Prostate gland (tissue), 2 donors: ENCODE data around the gene UBE2U. TPM values are rescaled to one million over a fixed set of nuclear protein-coding genes. Genes with fewer than 3 reads are reported as not detected.

Experiments
- DNase-seq: peaks from one replicate; pipeline ENCODE4 v3.0.0-alpha.2; 2019; ENCODE audit warnings: low spot score
- H3K27ac ChIP-seq, 2 donors: fragments of 200-600 bp; sonication (generic); 2 replicates each; pipeline ENCODE4 v1.5.1; 2017 to 2019
- H3K27me3 ChIP-seq: fragments of 200-600 bp; sonication (generic); replicated peaks from 2 replicates; pipeline ENCODE4 v1.5.1; 2019; ENCODE audit not compliant: insufficient read depth
- H3K36me3 ChIP-seq, 2 donors: fragments of 200-600 bp; sonication (generic); 1 replicate in 1 of 2; 2 replicates in 1 of 2; pipeline versions ENCODE4 v1.5.1 to v1.8.1; 2017 to 2019
- H3K4me1 ChIP-seq: fragments of 200-600 bp; sonication (generic); replicated peaks from 2 replicates; pipeline ENCODE4 v1.5.1; 2019
- H3K4me3 ChIP-seq, 2 donors: fragments of 200-600 bp; sonication (generic); 2 replicates each; pipeline ENCODE4 v1.5.1; 2017 to 2019
- H3K9me3 ChIP-seq: fragments of 200-600 bp; sonication (generic); 2 replicates; pipeline ENCODE4 v1.5.1; 2017
- POLR2A ChIP-seq: fragments of 450-650 bp; IDR thresholded peaks from one replicate; pipeline ENCODE4 v1.6.1; 2016; ENCODE audit warnings: antibody characterized with exemption, mild to moderate bottlenecking
- POLR2AphosphoS5 ChIP-seq: sonication (generic); formaldehyde crosslinking; IDR thresholded peaks from one replicate; pipeline ENCODE4 v1.6.1; 2017; ENCODE audit warnings: antibody characterized with exemption
- WGBS: methylation state at CpG from one replicate; pipeline ENCODE4 v1.1.5; 2018; 5-methylcytosine and 5-hydroxymethylcytosine counted together
- intact Hi-C: fragments of 100-400 bp; cut with DNase I; formaldehyde crosslinking; loops from one replicate; pipeline ENCODE4 v1.14.2; 2022
- total RNA-seq, 2 donors: library from RNA; depleted of rRNA; stranded (reverse); fragments of >200 nt; gene quantifications; one replicate each; pipeline ENCODE4 v1.1.0, GENCODE V29; 2016
- TF ChIP-seq, protein P1 (sequence below), 4 experiments: fragments of 200-600 bp in 2 of 4; fragments of 450-650 bp in 2 of 4; sonication (generic) in 2 of 4; IDR thresholded peaks; 1 replicate in 3 of 4; 2 replicates in 1 of 4; pipeline ENCODE4 v1.5.1; 2016 to 2019; ENCODE audit warnings: antibody characterized with exemption in 4 of 4, mild to moderate bottlenecking in 2 of 4, moderate library complexity in 2 of 4

The UBE2U gene
- total RNA-seq, 2 donors from 2014 or later = 1.8 TPM; not detected in 1

GRCh38 chr1:64186898-64187280, 16.5 kb upstream of the UBE2U start:
- no peak overlapping the region for H3K4me3 ChIP-seq
- intact Hi-C loops = no loop called here
- no peak overlapping the region for H3K27ac ChIP-seq
- no peaks in the 10 kb centered on the region for H3K36me3 ChIP-seq
- no peaks in the 10 kb centered on the region for H3K9me3 ChIP-seq
- H3K27me3 ChIP-seq = no peaks in the 10 kb centered on the region
- DNase-seq = no peak
- TF ChIP-seq, protein P1, sequence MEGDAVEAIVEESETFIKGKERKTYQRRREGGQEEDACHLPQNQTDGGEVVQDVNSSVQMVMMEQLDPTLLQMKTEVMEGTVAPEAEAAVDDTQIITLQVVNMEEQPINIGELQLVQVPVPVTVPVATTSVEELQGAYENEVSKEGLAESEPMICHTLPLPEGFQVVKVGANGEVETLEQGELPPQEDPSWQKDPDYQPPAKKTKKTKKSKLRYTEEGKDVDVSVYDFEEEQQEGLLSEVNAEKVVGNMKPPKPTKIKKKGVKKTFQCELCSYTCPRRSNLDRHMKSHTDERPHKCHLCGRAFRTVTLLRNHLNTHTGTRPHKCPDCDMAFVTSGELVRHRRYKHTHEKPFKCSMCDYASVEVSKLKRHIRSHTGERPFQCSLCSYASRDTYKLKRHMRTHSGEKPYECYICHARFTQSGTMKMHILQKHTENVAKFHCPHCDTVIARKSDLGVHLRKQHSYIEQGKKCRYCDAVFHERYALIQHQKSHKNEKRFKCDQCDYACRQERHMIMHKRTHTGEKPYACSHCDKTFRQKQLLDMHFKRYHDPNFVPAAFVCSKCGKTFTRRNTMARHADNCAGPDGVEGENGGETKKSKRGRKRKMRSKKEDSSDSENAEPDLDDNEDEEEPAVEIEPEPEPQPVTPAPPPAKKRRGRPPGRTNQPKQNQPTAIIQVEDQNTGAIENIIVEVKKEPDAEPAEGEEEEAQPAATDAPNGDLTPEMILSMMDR (IDR thresholded peaks at IDR 0.05) = no peak
- TF ChIP-seq POLR2A (no peak), POLR2AphosphoS5 (no peak)
- WGBS = 78% methylated on average over 7 of the region's 7 CpGs
- H3K4me1 ChIP-seq = no peaks in the 10 kb centered on the region

DNA sequence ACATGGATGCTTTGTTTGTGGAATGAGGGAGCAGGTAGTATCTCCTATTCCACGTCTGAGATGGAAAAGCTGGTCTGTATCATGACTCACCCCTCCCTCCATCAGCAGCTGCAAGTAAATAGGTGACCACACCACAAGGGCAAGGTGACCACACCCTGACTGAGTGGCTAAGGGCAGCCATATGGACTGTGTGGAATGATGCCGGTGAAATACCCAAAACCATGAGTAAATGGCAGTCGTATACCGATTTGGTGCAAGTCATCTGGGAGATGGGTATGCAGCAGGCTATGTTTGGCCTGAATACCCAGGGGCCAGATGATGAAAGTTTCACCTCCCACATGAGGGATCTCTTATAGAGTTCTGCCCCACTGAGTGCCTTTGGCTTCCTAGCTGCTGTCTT, 15.8 kb upstream of the UBE2U start:
- Histone ChIP-seq H3K4me1 (no peaks in the 10 kb centered on the region), H3K36me3 (no peaks in the 10 kb centered on the region), H3K27me3 (no peaks in the 10 kb centered on the region), H3K27ac (no peak overlapping the region), H3K4me3 (no peak overlapping the region), H3K9me3 (no peaks in the 10 kb centered on the region)
- 81% methylated on average over 4 of the region's 4 CpGs for WGBS
- intact Hi-C loops = no loop called here
- TF ChIP-seq, protein P1 (IDR thresholded peaks at IDR 0.05) = no peak
- no peak for DNase-seq

DNA sequence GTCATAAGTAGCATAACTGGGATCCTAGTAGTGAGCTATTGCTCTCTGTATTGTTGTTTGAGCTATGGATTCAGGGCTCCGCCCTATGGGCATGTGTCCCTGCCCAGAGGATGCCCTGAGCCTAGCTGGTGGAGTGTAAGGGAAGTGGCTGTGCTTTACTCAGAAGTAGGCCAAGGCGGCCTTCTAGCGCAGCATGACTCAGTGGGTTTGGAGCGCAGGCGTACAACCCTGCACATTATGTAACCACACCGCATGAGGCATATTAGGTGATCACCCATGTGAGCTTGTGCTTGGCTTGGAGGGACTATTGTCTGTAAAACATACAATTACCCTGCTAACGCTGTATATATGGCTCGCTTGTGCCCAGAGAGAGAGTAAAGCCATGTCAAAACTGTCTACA, 11.1 kb upstream of the UBE2U start:
- H3K9me3 ChIP-seq = no peaks in the 10 kb centered on the region
- no peak for DNase-seq
- no peaks in the 10 kb centered on the region for H3K4me1 ChIP-seq
- no peak overlapping the region for H3K27ac ChIP-seq
- H3K27me3 ChIP-seq = no peaks in the 10 kb centered on the region
- intact Hi-C loops = no loop called here
- no peak overlapping the region for H3K4me3 ChIP-seq
- 93% methylated on average over 8 of the region's 8 CpGs for WGBS
- no peaks in the 10 kb centered on the region for H3K36me3 ChIP-seq
- TF ChIP-seq, protein P1 (IDR thresholded peaks at IDR 0.05) = no peak

DNA sequence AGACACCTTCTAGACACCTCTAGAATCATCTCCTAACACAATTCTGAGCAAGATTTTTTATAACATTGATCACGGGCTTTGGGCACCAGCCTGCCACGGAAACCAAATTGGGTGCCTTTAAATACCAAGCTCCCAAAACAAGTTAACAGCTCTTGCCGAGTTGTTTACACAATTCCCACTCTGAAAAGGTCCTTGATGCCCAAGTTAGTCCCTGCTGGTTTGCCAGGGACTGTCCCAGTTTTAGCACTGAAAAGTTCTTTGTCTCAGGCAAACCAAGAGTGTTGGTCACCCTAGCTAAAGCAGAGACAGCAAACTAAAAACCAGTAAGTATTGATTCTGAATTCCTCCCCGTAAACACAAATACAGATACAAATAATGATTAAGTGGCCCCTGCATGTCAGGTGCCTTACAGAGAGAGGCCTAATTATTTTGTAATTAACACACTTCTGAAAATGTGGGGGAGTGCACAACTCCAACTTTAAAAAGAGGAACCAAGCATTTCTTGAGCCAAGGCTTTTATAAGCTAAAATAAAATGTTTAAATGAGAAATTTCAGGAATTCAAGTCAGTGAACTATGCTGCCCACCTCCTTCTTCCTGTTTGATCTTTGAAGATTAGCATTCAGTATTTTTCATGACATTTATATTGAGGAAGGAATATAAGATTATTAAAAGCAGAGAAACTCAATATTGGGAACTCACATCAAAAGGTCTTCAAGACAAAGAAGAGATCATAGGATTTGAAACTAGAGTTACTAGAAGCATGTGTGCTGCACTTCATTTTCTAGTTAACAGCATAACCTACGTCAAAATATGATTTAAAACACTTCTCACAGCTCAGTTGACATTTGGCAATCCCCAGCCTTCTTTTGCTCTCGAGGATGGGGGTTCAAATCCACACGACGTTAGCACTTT, 9.0 kb upstream of the UBE2U start:
- Histone ChIP-seq H3K27me3 (no peaks in the 10 kb centered on the region), H3K4me3 (no peak overlapping the region), H3K36me3 (no peaks in the 10 kb centered on the region), H3K27ac (no peak overlapping the region), H3K9me3 (no peaks in the 10 kb centered on the region), H3K4me1 (no peaks in the 10 kb centered on the region)
- no peak for TF ChIP-seq POLR2AphosphoS5
- no peak for TF ChIP-seq POLR2A
- TF ChIP-seq, protein P1 (IDR thresholded peaks at IDR 0.05) = no peak
- 41% methylated on average over 8 of the region's 8 CpGs for WGBS
- intact Hi-C loops = no loop called here
- DNase-seq = no peak

DNA sequence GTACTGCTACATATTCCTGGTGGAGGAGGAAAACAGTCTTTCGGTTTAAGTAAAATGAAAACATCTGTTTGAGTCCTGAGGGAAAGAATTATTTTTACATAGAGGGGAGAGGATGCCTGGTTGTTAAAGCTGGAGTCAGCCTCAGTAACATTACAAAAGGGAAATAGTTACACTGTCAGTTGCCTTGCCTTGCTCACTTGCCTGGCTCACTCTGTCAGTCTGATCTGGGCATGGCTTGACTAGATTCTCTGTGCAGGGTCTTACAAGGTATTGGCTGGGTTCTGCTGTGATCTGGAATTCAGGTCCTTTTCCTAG, 8.4 kb upstream of the UBE2U start:
- Histone ChIP-seq H3K4me3 (no peak overlapping the region), H3K36me3 (no peaks in the 10 kb centered on the region), H3K4me1 (no peaks in the 10 kb centered on the region), H3K27me3 (no peaks in the 10 kb centered on the region), H3K27ac (no peak overlapping the region), H3K9me3 (no peaks in the 10 kb centered on the region)
- TF ChIP-seq POLR2AphosphoS5 = no peak
- TF ChIP-seq, protein P1 (IDR thresholded peaks at IDR 0.05) = no peak
- no peak for TF ChIP-seq POLR2A
- intact Hi-C loops = no loop called here
- WGBS = 71% methylated on average over 1 of the region's 1 CpG
- no peak for DNase-seq
